SH-SY5Y (cell line): ENCODE measurements around the gene TOMM6.

ENCODE experiments used
- GATA2 ChIP-seq: IDR thresholded peaks from 2 replicates; pipeline ENCODE4 v1.6.1; 2011; ENCODE audit warnings: mild to moderate bottlenecking, low read depth, low read length
- GATA3 ChIP-seq: IDR thresholded peaks from 2 replicates; pipeline ENCODE4 v1.6.1; 2011; ENCODE audit warnings: low read depth, mild to moderate bottlenecking, low read length, moderate library complexity

- no peak for TF ChIP-seq GATA2
- TF ChIP-seq GATA3 = no peak
Observed at GRCh38 chr6:41824571-41825569, 37.4 kb downstream of the TOMM6 start.
